HEK293T (cell line): ENCODE measurements around the gene LYPLAL1.

Experiments used
- CTCF ChIA-PET: fragments of 350-600 bp; formaldehyde crosslinking; extraction: SDS; loops from one replicate; lab custom pipeline; 2021; ENCODE audit warnings: antibody characterized with exemption, inconsistent platforms; lab: Yijun Ruan, JAX
- POLR2A ChIA-PET: fragments of 350-600 bp; formaldehyde crosslinking; extraction: SDS; loops from one replicate; lab custom pipeline; 2020; ENCODE audit warnings: antibody characterized with exemption, inconsistent platforms; lab: Yijun Ruan, JAX
- DNase-seq: peaks from one replicate; pipeline ENCODE4 v3.0.0; 2012; ENCODE audit warnings: mixed read lengths; ENCODE audit errors: extremely low spot score
- ARNT ChIP-seq: fragments of 450-650 bp; IDR thresholded peaks from 2 replicates; pipeline ENCODE4 v1.6.1; 2017; ENCODE audit warnings: mild to moderate bottlenecking
- BHLHE40 ChIP-seq: fragments of 450-650 bp; IDR thresholded peaks from 2 replicates; pipeline ENCODE4 v1.6.1; 2016; ENCODE audit warnings: mild to moderate bottlenecking, moderate library complexity, borderline replicate concordance
- CTBP1 ChIP-seq: fragments of 450-650 bp; IDR thresholded peaks from 2 replicates; pipeline ENCODE4 v1.6.1; 2016; ENCODE audit warnings: borderline replicate concordance
- ELF4 ChIP-seq: fragments of 450-650 bp; IDR thresholded peaks from 2 replicates; pipeline ENCODE4 v1.6.1; 2017; ENCODE audit warnings: antibody characterized with exemption
- FOXA1 ChIP-seq: fragments of 450-650 bp; IDR thresholded peaks from 2 replicates; pipeline ENCODE4 v1.6.1; 2016; ENCODE audit warnings: mild to moderate bottlenecking
- FOXK2 ChIP-seq: fragments of 450-650 bp; IDR thresholded peaks from 2 replicates; pipeline ENCODE4 v1.6.1; 2016; ENCODE audit warnings: mild to moderate bottlenecking
- FOXM1 ChIP-seq: fragments of 450-650 bp; IDR thresholded peaks from 2 replicates; pipeline ENCODE4 v1.6.1; 2017; ENCODE audit warnings: mild to moderate bottlenecking, borderline replicate concordance
- HDGF ChIP-seq: fragments of 450-650 bp; IDR thresholded peaks from 2 replicates; pipeline ENCODE4 v1.6.1; 2017; ENCODE audit warnings: antibody characterized with exemption, borderline replicate concordance
- L3MBTL2 ChIP-seq: fragments of 450-650 bp; conservative IDR thresholded peaks from 2 replicates; pipeline ENCODE4 v1.6.1; 2016; ENCODE audit warnings: mild to moderate bottlenecking
- LEF1 ChIP-seq: fragments of 450-650 bp; IDR thresholded peaks from 2 replicates; pipeline ENCODE4 v1.6.1; 2017; ENCODE audit warnings: mild to moderate bottlenecking, borderline replicate concordance
- NFRKB ChIP-seq: fragments of 450-650 bp; IDR thresholded peaks from 2 replicates; pipeline ENCODE4 v1.6.1; 2016; ENCODE audit warnings: mild to moderate bottlenecking, moderate library complexity
- PKNOX1 ChIP-seq: fragments of 450-650 bp; IDR thresholded peaks from 2 replicates; pipeline ENCODE4 v1.6.1; 2016
- SP1 ChIP-seq: fragments of 450-650 bp; IDR thresholded peaks from 2 replicates; pipeline ENCODE4 v1.6.1; 2017
- SUZ12 ChIP-seq: fragments of 450-650 bp; IDR thresholded peaks from 2 replicates; pipeline ENCODE4 v1.6.1; 2016; ENCODE audit warnings: mild to moderate bottlenecking
- TARDBP ChIP-seq: fragments of 450-650 bp; IDR thresholded peaks from 2 replicates; pipeline ENCODE4 v1.6.1; 2016
- ZNF384 ChIP-seq: fragments of 450-650 bp; IDR thresholded peaks from 2 replicates; pipeline ENCODE4 v1.6.1; 2016

The LYPLAL1 gene

DNA sequence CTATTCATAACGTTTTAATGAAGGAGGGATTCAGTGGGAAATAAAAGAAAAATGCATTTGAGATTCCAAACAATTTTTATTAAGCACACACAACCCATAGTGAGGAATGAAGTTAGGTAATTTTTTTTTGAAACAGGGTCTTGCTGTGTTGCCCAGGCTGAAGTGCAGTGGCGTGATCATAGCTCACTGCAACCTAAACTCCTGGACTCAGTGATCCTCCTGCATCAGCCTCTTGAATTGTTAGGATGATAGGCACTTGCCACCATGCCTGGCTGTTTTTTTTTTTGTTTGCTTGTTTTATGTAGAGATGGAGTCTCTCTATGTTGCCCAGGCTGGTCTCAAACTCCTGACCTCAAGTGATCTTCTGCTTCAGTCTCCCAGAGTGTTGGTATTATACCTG, 28.9 kb downstream of the LYPLAL1 start:
- ChIA-PET CTCF (no interaction called here), POLR2A (no interaction called here)
- DNase-seq: no peak
- TF ChIP-seq HDGF (no peak), FOXK2 (no peak), TARDBP (no peak), BHLHE40 (no peak), FOXM1 (no peak), ARNT (no peak), LEF1 (no peak), L3MBTL2 (no peak), SUZ12 (no peak), ELF4 (no peak), SP1 (no peak)

DNA sequence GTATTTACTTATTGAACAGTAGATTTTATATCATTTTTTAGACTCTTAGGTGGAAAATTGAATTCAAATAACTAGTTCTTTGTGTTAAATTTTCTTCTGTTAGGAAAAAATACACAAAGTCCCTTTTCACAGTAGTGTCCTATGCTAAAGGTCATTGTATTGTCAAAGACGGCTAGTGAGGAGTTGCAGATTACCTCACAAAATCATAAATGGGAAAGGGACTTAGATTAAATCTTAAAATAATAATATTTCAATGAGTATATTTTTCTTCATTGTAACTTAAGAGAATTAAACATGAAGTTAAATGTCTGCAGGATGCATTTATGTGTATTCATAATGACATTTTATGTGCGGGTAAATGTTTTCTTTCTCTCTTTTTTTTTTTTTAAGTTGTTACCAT, 32.7 kb downstream of the LYPLAL1 start:
- ChIA-PET POLR2A (no interaction called here), CTCF (no interaction called here)
- no peak for TF ChIP-seq PKNOX1
- no peak for TF ChIP-seq BHLHE40
- TF ChIP-seq ZNF384: peak; percentile 45; the same call in 1 of the 2 replicates
- no peak for DNase-seq

DNA sequence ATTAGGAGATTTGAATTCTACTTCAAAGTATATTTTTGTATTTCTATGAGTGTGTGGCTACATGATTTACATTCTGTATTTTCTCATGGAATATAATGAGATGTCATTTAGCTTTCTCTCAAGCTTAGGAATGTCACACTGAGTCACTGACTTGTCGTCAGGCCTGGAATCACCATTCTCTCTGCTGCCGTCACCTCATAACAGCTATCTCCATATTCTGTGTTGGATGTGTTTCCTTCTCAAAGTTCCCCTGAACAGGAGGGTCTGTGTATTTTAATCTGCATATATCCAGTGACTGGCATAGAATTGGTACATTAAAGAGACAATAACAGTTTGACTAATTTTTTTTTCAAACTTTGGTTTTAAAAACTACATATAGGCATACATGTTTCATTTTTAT, 35.9 kb downstream of the LYPLAL1 start:
- CTCF ChIA-PET: interaction anchor here (1.2 kb wide), 1 partner anchor 70 kb away, joined by 5 read pairs; no protein-coding TSS in a partner anchor
- no peak for TF ChIP-seq ARNT
- TF ChIP-seq ELF4: no peak
- no peak for TF ChIP-seq PKNOX1
- TF ChIP-seq SP1: no peak
- no peak for TF ChIP-seq HDGF
- TF ChIP-seq ZNF384: no peak
- no peak for TF ChIP-seq L3MBTL2
- no peak for TF ChIP-seq FOXK2
- TF ChIP-seq CTBP1: no peak
- no peak for TF ChIP-seq SUZ12
- no peak for TF ChIP-seq TARDBP
- no peak for TF ChIP-seq LEF1
- TF ChIP-seq FOXA1: no peak
- no peak for TF ChIP-seq FOXM1
- TF ChIP-seq BHLHE40: no peak
- no peak for TF ChIP-seq NFRKB
- no peak for DNase-seq
- POLR2A ChIA-PET: no interaction called here

- ChIA-PET CTCF (interaction anchor here (1.2 kb wide), 1 partner anchor 69 kb away, joined by 5 read pairs; no protein-coding TSS in a partner anchor), POLR2A (no interaction called here)
- DNase-seq: no peak
- TF ChIP-seq ZNF384: no peak
These were observed 36.4 kb downstream of the LYPLAL1 start for GRCh38 chr1:219210067-219210466.

DNA sequence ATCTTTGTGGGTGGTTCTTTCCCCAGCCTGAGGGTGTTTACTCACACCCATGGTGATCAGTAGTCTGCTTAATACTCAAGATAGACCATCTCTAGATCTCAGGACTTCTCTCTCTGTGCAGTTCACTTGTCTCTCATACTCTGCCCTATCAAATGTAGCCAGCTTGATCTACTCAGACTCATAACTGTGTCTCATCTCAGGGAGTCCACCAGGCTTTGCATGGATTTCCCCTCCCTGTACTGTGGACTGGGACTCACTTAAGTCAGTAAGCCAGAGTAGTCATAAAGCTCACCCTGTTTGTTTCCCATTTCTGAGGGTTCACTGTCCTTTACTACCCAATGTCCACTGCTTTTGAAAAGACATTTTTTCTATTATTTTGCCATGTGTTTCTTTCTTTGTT, 41.8 kb downstream of the LYPLAL1 start:
- ChIA-PET POLR2A (no interaction called here), CTCF (no interaction called here)
- TF ChIP-seq CTBP1 (no peak), TARDBP (no peak), SUZ12 (no peak), FOXM1 (no peak), HDGF (no peak), FOXA1 (no peak), PKNOX1 (no peak), ELF4 (no peak), L3MBTL2 (no peak)
- no peak for DNase-seq

DNA sequence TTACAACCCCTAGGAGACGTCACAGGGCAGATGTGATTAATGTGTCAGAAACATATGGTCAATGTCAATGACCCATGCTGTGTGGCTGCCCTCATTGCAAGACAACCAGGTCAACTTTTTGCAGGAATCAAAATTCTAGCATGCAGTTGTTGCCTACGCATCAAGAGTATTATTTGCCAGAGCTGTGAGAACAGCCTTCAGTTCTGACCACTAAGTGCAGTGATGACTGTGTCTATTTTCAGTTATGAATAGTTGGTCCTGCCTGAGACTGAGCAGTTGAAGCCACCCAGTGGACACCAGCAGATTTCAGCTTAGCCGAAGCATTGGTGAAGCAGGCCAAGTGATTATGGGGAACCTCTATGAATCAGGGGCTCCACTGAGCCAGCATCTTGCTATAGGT, 47.3 kb downstream of the LYPLAL1 start:
- CTCF ChIA-PET: no interaction called here
- TF ChIP-seq PKNOX1: no peak
- TF ChIP-seq FOXM1: no peak
- no peak for TF ChIP-seq TARDBP
- no peak for TF ChIP-seq FOXK2
- no peak for TF ChIP-seq SP1
- TF ChIP-seq ELF4: no peak
- TF ChIP-seq CTBP1: no peak
- no peak for TF ChIP-seq HDGF
- TF ChIP-seq NFRKB: no peak
- no peak for TF ChIP-seq ARNT
- TF ChIP-seq BHLHE40: no peak
- no peak for TF ChIP-seq LEF1
- TF ChIP-seq ZNF384: no peak
- TF ChIP-seq L3MBTL2: no peak
- TF ChIP-seq FOXA1: no peak
- TF ChIP-seq SUZ12: no peak
- POLR2A ChIA-PET: no interaction called here
- DNase-seq: no peak
